Adrenal gland (tissue), 12 donors: ENCODE data around the gene RBM7. TPM values are rescaled to one million over a fixed set of nuclear protein-coding genes. Genes with fewer than 3 reads are reported as not detected.

Experiments
- DNase-seq, 7 donors: peaks; one replicate each; pipeline ENCODE4 v3.0.0-alpha.2; 2019 to 2020
- H3K27ac ChIP-seq, 5 donors: fragments of 200-600 bp; sonication (generic) in 4 of 5; 1 replicate in 3 of 5; 2 replicates in 2 of 5; pipeline versions ENCODE4 v1.5.1 to v1.8.0; 2016 to 2020; ENCODE audit warnings: mild to moderate bottlenecking in 1 of 5
- H3K27me3 ChIP-seq: fragments of 200-600 bp; 2 replicates; pipeline ENCODE4 v1.8.0; 2021
- H3K36me3 ChIP-seq, 2 donors: fragments of 200-600 bp; replicated peaks in 1 of 2; 1 replicate in 1 of 2; 2 replicates in 1 of 2; pipeline versions ENCODE4 v1.5.1 to v1.8.0; 2018 to 2022
- H3K4me1 ChIP-seq, 2 donors: fragments of 200-600 bp; replicated peaks in 1 of 2; 1 replicate in 1 of 2; 2 replicates in 1 of 2; pipeline versions ENCODE4 v1.5.1 to v1.8.0; 2018 to 2021
- H3K4me3 ChIP-seq, 4 donors: fragments of 200-600 bp; sonication (generic) in 3 of 4; one replicate each; pipeline ENCODE4 v1.5.1; 2016 to 2018
- H3K9me3 ChIP-seq, 3 donors: fragments of 200-600 bp; sonication (generic) in 1 of 3; replicated peaks in 1 of 3; 1 replicate in 2 of 3; 2 replicates in 1 of 3; pipeline versions ENCODE4 v1.5.1 to v1.8.0; 2016 to 2021
- POLR2A ChIP-seq, 2 donors: fragments of 450-650 bp; IDR thresholded peaks; one replicate each; pipeline ENCODE4 v1.6.1; 2017; ENCODE audit warnings: antibody characterized with exemption in 2 of 2, mild to moderate bottlenecking in 2 of 2, moderate library complexity in 1 of 2
- WGBS, 4 donors: extraction: QIAGEN DNeasy Blood & Tissue Kit in 2 of 4; methylation state at CpG; one replicate each; pipeline versions ENCODE4 v1.1.5 to v1.1.7; 2013 to 2017; 5-methylcytosine and 5-hydroxymethylcytosine counted together
- intact Hi-C, 2 donors: fragments of 100-400 bp; cut with DNase I; formaldehyde crosslinking; loops; one replicate each; pipeline versions ENCODE4 v1.14.1 to v1.15.0; 2022 to 2023
- polyA plus RNA-seq, 3 donors: library from polyadenylated mRNA; stranded (reverse); fragments of 200-250 nt in 2 of 3; fragments of 350-450 nt in 1 of 3; fragmentation: Illumina TruSeq in 1 of 3; extraction: RNeasy Lipid Tissue Mini Kit (QIAGEN cat#74804) in 1 of 3; gene quantifications; one replicate each; pipeline ENCODE4 v1.2.3, GENCODE V29; 2013 to 2014
- total RNA-seq, 9 donors: library from RNA; depleted of rRNA in 4 of 9; stranded (reverse); fragments of >200 nt in 4 of 9; fragments of 120-200 nt in 1 of 9; fragmentation: NEBNext Ultra II Directional in 1 of 9; extraction: Animal tissue kit (Norgen Biotek cat#: 25700) in 1 of 9; gene quantifications; one replicate each; pipeline versions ENCODE4 v1.1.0 to v1.2.4, GENCODE V29; 2013 to 2023
- TF ChIP-seq, protein P1 (sequence below), 6 experiments: fragments of 450-650 bp in 4 of 6; fragments of 200-600 bp in 2 of 6; sonication (generic) in 1 of 6; IDR thresholded peaks; 1 replicate in 5 of 6; 2 replicates in 1 of 6; pipeline versions ENCODE4 v1.5.1 to v1.8.0; 2016 to 2021; ENCODE audit warnings: antibody characterized with exemption in 6 of 6, mild to moderate bottlenecking in 2 of 6, moderate library complexity in 1 of 6
- donor health status: healthy with polysubstance abuse.
- donor health status: Bipolar disorder and iron deficiency.
- donor health status: DM: yes; HTN: yes; CAD: no.
- donor health status: DM: no; HTN: no; CAD: no.
- donor health status: DM: no; HTN: no; CAD: no.
- donor health status: DM: yes; HTN: yes; CAD: no.

Gene RBM7
- total and polyA plus RNA-seq, 12 donors = 1.7 to 29.2 (median 18.8) TPM

DNA sequence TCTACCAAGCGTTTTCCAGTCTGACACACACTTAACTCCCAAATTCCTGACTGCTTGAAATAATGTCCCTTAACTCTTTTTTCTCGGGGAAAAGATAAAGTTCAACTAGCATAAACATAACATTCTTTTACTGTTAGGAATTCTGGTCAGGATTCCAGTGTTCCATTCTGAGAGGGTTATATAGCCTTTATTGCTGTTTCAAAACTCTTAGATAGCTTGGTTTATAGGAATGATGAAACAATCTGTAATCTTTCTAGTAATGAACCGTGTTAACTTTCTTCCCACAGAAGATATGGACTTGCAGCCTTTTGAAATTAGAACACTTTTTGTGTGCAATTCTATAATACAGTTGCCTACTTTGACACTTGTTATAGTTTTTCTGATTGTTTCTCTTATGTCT is 47.4 kb downstream of the RBM7 start:
- intact Hi-C loops = loop anchor here in 1 of 2 donors (10.0 kb wide), 1 partner anchor 93 kb away; no protein-coding TSS in a partner anchor
- TF ChIP-seq POLR2A (IDR thresholded peaks at IDR 0.05) = no peak
- TF ChIP-seq, protein P1, sequence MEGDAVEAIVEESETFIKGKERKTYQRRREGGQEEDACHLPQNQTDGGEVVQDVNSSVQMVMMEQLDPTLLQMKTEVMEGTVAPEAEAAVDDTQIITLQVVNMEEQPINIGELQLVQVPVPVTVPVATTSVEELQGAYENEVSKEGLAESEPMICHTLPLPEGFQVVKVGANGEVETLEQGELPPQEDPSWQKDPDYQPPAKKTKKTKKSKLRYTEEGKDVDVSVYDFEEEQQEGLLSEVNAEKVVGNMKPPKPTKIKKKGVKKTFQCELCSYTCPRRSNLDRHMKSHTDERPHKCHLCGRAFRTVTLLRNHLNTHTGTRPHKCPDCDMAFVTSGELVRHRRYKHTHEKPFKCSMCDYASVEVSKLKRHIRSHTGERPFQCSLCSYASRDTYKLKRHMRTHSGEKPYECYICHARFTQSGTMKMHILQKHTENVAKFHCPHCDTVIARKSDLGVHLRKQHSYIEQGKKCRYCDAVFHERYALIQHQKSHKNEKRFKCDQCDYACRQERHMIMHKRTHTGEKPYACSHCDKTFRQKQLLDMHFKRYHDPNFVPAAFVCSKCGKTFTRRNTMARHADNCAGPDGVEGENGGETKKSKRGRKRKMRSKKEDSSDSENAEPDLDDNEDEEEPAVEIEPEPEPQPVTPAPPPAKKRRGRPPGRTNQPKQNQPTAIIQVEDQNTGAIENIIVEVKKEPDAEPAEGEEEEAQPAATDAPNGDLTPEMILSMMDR (IDR thresholded peaks at IDR 0.05) = no peak
- H3K4me1 ChIP-seq = peaks cover 0 to 10% of the 10 kb centered on the region in 2 donors

GRCh38 chr11:114448749-114449482 is 48.5 kb downstream of the RBM7 start:
- Histone ChIP-seq H3K4me3 (no peak overlapping the region), H3K9me3 (no peaks in the 10 kb centered on the region), H3K27ac (no peak overlapping the region), H3K4me1 (peaks cover 0 to 10% of the 10 kb centered on the region in 2 donors), H3K27me3 (no peaks in the 10 kb centered on the region), H3K36me3 (peaks cover 0 to 24% of the 10 kb centered on the region in 2 donors)
- 86 to 91% (median 87%) methylated on average over 2 of the region's 2 CpGs for WGBS, 4 donors
- DNase-seq = no peak
- no peak for TF ChIP-seq POLR2A (IDR thresholded peaks at IDR 0.05)
- TF ChIP-seq, protein P1 (IDR thresholded peaks at IDR 0.05) = no peak
- intact Hi-C loops = loop anchor here in 1 of 2 donors (10.0 kb wide), 1 partner anchor 94 kb away; no protein-coding TSS in a partner anchor

More for the DNA sequence above, 47.4 kb downstream of the RBM7 start:
- Histone ChIP-seq H3K9me3 (no peaks in the 10 kb centered on the region), H3K27me3 (no peaks in the 10 kb centered on the region), H3K4me3 (no peak overlapping the region), H3K36me3 (peaks cover 0 to 24% of the 10 kb centered on the region in 2 donors), H3K27ac (no peak overlapping the region)
- 84 to 91% (median 89%) methylated on average over 3 of the region's 3 CpGs for WGBS, 4 donors
- no peak for DNase-seq

DNA sequence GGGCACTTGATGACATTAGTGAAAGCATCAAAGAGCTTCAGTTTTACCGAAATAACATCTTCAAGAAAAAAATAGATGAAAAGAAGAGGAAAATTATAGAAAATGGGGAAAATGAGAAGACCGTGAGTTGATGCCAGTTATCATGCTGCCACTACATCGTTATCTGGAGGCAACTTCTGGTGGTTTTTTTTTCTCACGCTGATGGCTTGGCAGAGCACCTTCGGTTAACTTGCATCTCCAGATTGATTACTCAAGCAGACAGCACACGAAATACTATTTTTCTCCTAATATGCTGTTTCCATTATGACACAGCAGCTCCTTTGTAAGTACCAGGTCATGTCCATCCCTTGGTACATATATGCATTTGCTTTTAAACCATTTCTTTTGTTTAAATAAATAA is 49.4 kb downstream of the RBM7 start:
- peaks cover 0 to 17% of the 10 kb centered on the region in 2 donors for H3K36me3 ChIP-seq
- TF ChIP-seq POLR2A (IDR thresholded peaks at IDR 0.05) = no peak
- TF ChIP-seq, protein P1 (IDR thresholded peaks at IDR 0.05) = no peak

DNA sequence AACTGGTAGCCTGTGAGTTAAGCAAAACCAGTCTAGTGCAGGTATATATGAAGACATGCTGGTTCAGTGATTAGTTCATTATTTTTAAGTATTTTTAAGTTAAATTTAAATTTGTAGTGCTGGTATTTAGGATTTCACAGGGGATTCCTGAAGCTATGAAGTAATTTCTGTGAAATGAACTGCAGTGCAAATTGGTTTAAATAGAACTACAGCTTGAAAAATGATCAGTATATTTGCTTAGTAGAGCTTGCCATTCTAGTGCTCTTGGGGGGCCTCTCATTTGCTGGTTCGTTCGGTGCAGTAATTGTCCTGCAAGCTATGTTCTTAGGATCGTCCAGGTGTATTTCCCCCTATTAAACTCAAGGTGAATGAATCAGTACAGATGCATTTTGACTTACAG is 51.9 kb downstream of the RBM7 start:
- TF ChIP-seq, protein P1 (IDR thresholded peaks at IDR 0.05) = no peak
- TF ChIP-seq POLR2A (IDR thresholded peaks at IDR 0.05) = no peak
- Histone ChIP-seq H3K27me3 (no peaks in the 10 kb centered on the region), H3K27ac (no peak overlapping the region), H3K9me3 (no peaks in the 10 kb centered on the region), H3K36me3 (peaks cover 0 to 17% of the 10 kb centered on the region in 2 donors), H3K4me1 (peaks cover 0 to 10% of the 10 kb centered on the region in 2 donors), H3K4me3 (no peak overlapping the region)
- intact Hi-C loops = no loop called here
- 94 to 97% (median 96%) methylated on average over 3 of the region's 3 CpGs for WGBS, 4 donors
- DNase-seq = no peak

More for the DNA sequence above, 49.4 kb downstream of the RBM7 start:
- DNase-seq = no peak
- WGBS, 4 donors = 91 to 96% (median 93%) methylated on average over 6 of the region's 6 CpGs
- Histone ChIP-seq H3K4me3 (no peak overlapping the region), H3K9me3 (no peaks in the 10 kb centered on the region), H3K4me1 (peaks cover 0 to 10% of the 10 kb centered on the region in 2 donors), H3K27me3 (no peaks in the 10 kb centered on the region), H3K27ac (no peak overlapping the region)
- intact Hi-C loops = loop anchor here in 1 of 2 donors (10.0 kb wide), 1 partner anchor 95 kb away; no protein-coding TSS in a partner anchor

Other genes with a start within 250 kb of the RBM7 start
- 100 to 1,000 TPM in 2 of 9 donors, 10 to 100 TPM in 6, under 1 TPM in 1; 0.94 to 162 (median 76.6) TPM for gene NNMT, start 104.3 kb upstream of the RBM7 start, total RNA-seq
- 100 to 1,000 TPM in 2 of 3 donors, 10 to 100 TPM in 1; 30.6 to 354 (median 128) TPM for gene NNMT, start 104.3 kb upstream of the RBM7 start, polyA plus RNA-seq
- 10 to 100 TPM in 8 of 9 donors, 1 to 10 TPM in 1; 8.2 to 19.4 (median 16.9) TPM for gene C11orf71, start 155 bp upstream of the RBM7 start, total RNA-seq
- gene C11orf71, start 155 bp upstream of the RBM7 start, polyA plus RNA-seq = 10 to 100 TPM; 14.2 to 17.3 (median 14.3) TPM
- 100 to 1,000 TPM in 7 of 9 donors, 10 to 100 TPM in 2; 76.6 to 211 (median 107) TPM for gene REXO2, start 38.8 kb downstream of the RBM7 start, total RNA-seq
- gene REXO2, start 38.8 kb downstream of the RBM7 start, polyA plus RNA-seq = 100 to 1,000 TPM in 1 of 3 donors, 10 to 100 TPM in 2; 50.5 to 171 (median 77.4) TPM
- gene NXPE1, start 159.2 kb downstream of the RBM7 start, total RNA-seq = under 1 TPM in 1 of 9 donors, not detected in 8; 0.15 TPM
- not detected for gene NXPE1, start 159.2 kb downstream of the RBM7 start, polyA plus RNA-seq
- gene NXPE4, start 195.1 kb downstream of the RBM7 start, total RNA-seq = not detected
- not detected for gene NXPE4, start 195.1 kb downstream of the RBM7 start, polyA plus RNA-seq